Fibroblast of upper back skin (primary cell): ENCODE measurements around the gene CXXC1.
"Not testable (repeated sequence)": the region's sequence is repeated elsewhere in the genome, so short reads cannot be mapped to it uniquely, and the experiment has no call there.

Source experiments
- DNase-seq: peaks from one replicate; pipeline ENCODE4 v3.0.0-alpha.2; 2013

Gene CXXC1

DNA sequence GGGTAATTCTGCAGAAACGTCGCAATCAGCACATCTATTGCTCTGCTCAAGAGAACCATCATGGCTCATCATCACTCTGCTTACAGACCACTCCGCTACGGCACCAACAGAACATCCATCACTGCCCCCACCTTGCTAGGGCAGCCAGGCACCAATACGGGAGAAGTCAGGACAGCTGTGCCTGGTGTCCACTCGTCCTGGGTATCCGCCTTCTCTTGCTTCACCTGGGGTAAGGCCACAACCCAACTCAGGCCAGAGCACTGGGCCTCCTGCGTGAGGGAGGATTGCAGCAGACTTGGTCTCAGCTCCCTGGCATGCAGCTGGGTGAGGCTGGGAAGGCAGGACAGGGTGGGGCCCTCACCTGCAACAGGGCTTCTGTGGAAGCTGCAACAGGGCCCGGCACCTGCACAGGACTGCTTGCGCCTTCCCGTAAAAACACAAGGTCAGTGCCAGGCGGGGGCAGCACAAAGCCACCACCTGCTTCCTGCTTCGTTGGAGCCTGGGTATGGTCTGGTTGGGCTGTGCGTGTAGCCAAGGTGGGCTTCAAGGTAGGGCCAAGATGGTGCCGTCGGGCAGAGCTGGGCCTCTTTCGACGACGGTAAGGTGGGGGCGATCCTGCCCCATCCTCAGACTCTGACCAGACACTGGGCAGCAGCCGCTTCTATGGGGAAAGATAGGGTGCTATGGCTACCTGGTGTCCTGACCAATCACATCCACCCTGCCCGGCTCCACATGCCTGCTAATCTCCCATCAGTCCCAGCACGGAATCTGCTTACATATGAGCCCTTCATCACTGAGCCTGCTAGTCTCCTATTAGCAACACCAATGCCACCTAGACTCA is 14.1 kb downstream of the CXXC1 start:
- DNase-seq = no peak

DNA sequence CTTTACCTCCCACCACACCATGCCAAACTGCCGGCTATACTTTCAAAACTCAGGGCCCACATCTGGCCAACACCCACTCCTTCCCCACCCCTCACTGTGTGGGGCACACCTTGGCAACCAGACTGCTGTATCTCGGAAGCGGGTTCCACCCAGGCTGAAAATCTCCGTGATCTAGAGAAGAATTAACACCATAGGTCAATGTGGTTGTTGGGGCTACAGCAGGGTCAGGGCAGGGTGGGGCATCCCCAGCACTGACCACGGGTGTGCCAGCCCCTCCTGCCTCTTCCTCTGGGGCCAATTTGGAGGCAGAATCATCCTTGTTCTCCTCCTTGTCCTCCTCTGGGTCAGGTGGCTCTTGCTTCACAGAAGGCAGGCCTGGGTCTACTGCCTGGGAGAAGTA is 14.9 kb downstream of the CXXC1 start:
- no peak for DNase-seq

DNA sequence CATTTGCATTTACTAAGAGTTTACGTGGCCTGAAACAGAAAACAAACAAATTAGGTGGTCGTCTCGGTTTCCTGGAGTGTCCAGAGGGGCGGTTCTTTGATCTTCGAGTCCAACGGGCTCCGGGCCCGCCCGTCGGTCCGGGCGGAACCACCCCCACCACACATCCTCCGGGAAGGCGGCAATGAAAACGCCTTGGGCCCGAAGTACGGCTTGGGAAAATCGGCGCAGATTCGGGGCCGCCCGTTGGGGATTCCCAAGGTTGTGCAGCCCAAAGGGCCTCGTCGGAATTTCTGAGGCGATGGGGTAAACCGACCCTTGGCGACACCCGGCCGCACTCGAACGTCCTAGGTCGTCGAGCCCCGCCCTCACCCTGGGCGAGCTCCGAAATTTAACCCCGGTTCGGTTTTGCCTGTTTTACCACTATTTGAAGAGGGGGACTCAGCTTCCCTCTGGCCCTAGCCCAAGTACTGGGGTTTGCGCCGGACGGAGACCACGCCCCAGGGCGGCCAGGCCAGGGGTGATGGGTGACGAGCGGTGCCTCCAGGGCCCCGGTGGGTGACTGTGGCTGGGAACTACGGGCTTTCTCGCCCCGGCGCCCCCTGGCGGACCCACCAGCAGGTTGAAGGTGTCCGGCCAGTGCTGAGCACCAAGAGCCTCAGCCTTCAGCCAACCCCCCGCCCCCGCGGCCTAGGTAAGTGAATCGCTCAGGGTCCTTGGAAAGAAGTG is 19.3 kb downstream of the CXXC1 start:
- DNase-seq = peak; percentile 50

DNA sequence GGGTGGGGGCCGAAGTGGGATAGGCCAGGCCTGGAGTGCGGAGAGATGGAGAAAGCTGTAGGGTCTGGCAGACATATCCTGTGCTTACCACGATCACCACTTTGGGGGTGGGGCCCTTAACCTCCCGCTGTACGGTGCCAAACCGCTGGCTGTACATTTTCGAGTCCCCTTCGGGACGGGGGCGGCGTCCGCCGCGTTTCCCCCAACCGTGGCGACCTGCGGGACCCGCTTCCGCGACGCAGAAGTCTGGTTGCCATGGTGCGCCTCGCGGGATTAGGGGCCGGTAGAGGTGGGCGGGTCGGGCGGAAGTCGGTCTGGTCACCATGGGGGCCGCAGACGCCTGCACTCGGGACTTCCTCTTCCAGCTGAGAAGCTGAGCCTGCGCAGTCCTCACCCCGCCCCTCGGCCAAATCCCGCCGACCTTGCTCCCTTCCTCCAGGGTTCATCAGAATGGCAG is 21.2 kb downstream of the CXXC1 start, which contains the start of gene CFAP53:
CFAP53 (minus strand) TSS at position 248 of the 457 bp plus-strand sequence; CDS start at position 157, 91 bp downstream.
- DNase-seq = peak; percentile 88

- DNase-seq = no peak
Observed at GRCh38 chr18:50262977-50263376, 24.5 kb downstream of the CXXC1 start.

GRCh38 chr18:50250935-50251334 is 36.6 kb downstream of the CXXC1 start:
- DNase-seq = no peak

- DNase-seq = no peak
Observed at GRCh38 chr18:50249576-50249975, 37.9 kb downstream of the CXXC1 start.

DNA sequence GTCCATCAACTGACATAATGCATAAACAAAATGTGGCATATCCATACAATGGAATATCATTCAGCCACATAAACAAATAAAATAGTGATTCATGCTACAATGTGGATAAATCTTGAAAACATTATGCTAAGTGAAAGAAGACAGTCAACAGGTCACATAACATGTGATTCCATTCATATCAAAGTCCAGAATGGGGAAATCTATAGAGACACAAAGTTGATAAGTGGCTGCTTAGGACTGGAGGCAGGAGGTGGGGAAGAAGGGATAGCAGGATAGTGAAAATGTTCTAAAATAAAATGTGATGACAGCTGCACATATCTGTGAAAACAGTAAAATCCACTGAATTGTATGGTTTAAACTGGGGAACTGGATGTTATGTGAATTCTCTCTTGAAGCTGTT is 39.9 kb downstream of the CXXC1 start:
- no peak for DNase-seq

- DNase-seq = not testable (repeated sequence)
Observed at GRCh38 chr18:50241768-50242167, 45.7 kb downstream of the CXXC1 start.

GRCh38 chr18:50240080-50240563 is 47.4 kb downstream of the CXXC1 start:
- no peak for DNase-seq

DNA sequence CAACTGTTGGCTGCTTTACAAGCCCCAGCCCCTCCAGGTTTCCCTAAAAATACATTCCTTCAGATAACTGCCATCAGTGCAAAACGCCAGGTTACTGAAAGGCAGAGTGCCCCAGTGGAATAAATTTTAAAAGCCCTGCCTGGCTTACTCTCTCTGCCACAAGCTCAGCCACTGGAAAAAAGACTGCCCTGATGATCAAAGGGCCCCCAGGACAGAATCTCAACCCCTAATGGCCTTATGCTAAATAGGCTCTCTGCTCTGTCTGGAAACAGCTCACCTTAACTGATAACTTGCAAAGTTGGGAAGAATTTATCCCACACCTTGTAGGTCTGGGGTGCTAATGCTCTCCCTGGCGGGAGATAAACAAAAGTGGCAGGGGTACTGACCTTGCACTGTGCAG is 55.1 kb downstream of the CXXC1 start:
- no peak for DNase-seq
